H1 (cell line): ENCODE data around the gene GK2. TPM values are rescaled to one million over a fixed set of nuclear protein-coding genes. Genes with fewer than 3 reads are reported as not detected.

ENCODE experiments used
- CTCF ChIA-PET: fragments of 300-600 bp; sonication (Branson Sonifier 250); formaldehyde crosslinking; loops from one replicate; lab custom pipeline; 2021; ENCODE audit not compliant: partially characterized antibody; lab: Charles Lee
- POLR2A ChIA-PET: fragments of 300-600 bp; sonication (Branson Sonifier 250); formaldehyde crosslinking; loops from one replicate; lab custom pipeline; 2021; ENCODE audit warnings: inconsistent platforms; ENCODE audit not compliant: partially characterized antibody; lab: Charles Lee
- DNase-seq, 2 experiments: peaks; one replicate each; pipeline versions ENCODE4 v3.0.0 to v3.0.0-alpha.2; 2010 to 2022; ENCODE audit warnings: low spot score in 2 of 2, low read depth in 1 of 2, mixed read lengths in 1 of 2
- FAIRE-seq: peaks from 2 replicates; lab custom pipeline; 2011; peaks lifted over from hg19 to GRCh38; lab: Jason Lieb, UNC
- H2AFZ ChIP-seq: 2 replicates; pipeline ENCODE4 v1.8.1; 2012; ENCODE audit warnings: low read length, inconsistent platforms
- H2AK5ac ChIP-seq: 2 replicates; pipeline ENCODE4 v1.6.1; 2013; ENCODE audit warnings: low read depth, low read length
- H2BK120ac ChIP-seq: replicated peaks from 2 replicates; pipeline ENCODE3; 2013; ENCODE audit warnings: low read depth, low read length, inconsistent platforms
- H2BK12ac ChIP-seq: 2 replicates; pipeline ENCODE4 v1.6.1; 2013; ENCODE audit warnings: low read depth, low read length
- H2BK15ac ChIP-seq: 2 replicates; pipeline ENCODE4 v1.6.1; 2013; ENCODE audit warnings: low read length
- H2BK20ac ChIP-seq: 2 replicates; pipeline ENCODE4 v1.6.1; 2013; ENCODE audit warnings: low read length
- H2BK5ac ChIP-seq: 2 replicates; pipeline ENCODE4 v1.6.1; 2013; ENCODE audit warnings: low read depth, low read length
- H3K14ac ChIP-seq: 2 replicates; pipeline ENCODE4 v1.6.1; 2013; ENCODE audit warnings: inconsistent platforms; ENCODE audit not compliant: insufficient read length
- H3K18ac ChIP-seq: 2 replicates; pipeline ENCODE4 v1.6.1; 2013; ENCODE audit warnings: low read length; ENCODE audit errors: extremely low read depth
- H3K23ac ChIP-seq: 2 replicates; pipeline ENCODE4 v1.6.1; 2013; ENCODE audit warnings: inconsistent platforms; ENCODE audit not compliant: insufficient read length
- H3K23me2 ChIP-seq: 2 replicates; pipeline ENCODE4 v1.6.1; 2013; ENCODE audit warnings: low read depth, low read length
- H3K27ac ChIP-seq: 2 replicates; pipeline ENCODE4 v1.6.1; 2011; ENCODE audit warnings: low read depth, low read length, inconsistent platforms
- H3K27me3 ChIP-seq, 4 experiments: replicated peaks in 1 of 4; 1 replicate in 1 of 4; 2 replicates in 3 of 4; pipeline versions ENCODE4 v1.6.1 to v1.8.1; 2011 to 2013; ENCODE audit warnings: low read length in 3 of 4, mild to moderate bottlenecking in 3 of 4, inconsistent platforms in 2 of 4, mixed read lengths in 2 of 4, moderate library complexity in 1 of 4; ENCODE audit not compliant: control insufficient read depth in 3 of 4, insufficient read depth in 3 of 4; ENCODE audit errors: extremely low read depth in 1 of 4
- H3K36me3 ChIP-seq, 4 experiments: 2 replicates each; pipeline versions ENCODE4 v1.6.1 to v1.8.1; 2011 to 2013; ENCODE audit warnings: mild to moderate bottlenecking in 4 of 4, low read length in 3 of 4, moderate library complexity in 2 of 4, control low read depth in 1 of 4, inconsistent platforms in 1 of 4; ENCODE audit not compliant: insufficient read depth in 4 of 4, control insufficient read depth in 2 of 4
- H3K4ac ChIP-seq: replicated peaks from 2 replicates; pipeline ENCODE3; 2013; ENCODE audit warnings: low read length, low read depth, mixed read lengths, inconsistent platforms; ENCODE audit not compliant: insufficient read length
- H3K4me1 ChIP-seq, 4 experiments: replicated peaks in 1 of 4; 1 replicate in 1 of 4; 2 replicates in 3 of 4; pipeline versions ENCODE4 v1.6.1 to v1.8.1; 2011 to 2013; ENCODE audit warnings: low read length in 3 of 4, inconsistent platforms in 2 of 4, mixed read lengths in 1 of 4; ENCODE audit not compliant: insufficient read depth in 4 of 4, control insufficient read depth in 3 of 4
- H3K4me2 ChIP-seq, 2 experiments: 2 replicates each; pipeline versions ENCODE4 v1.6.1 to v1.8.1; 2011 to 2013; ENCODE audit warnings: low read depth in 2 of 2, low read length in 2 of 2, control low read depth in 1 of 2, inconsistent platforms in 1 of 2, mild to moderate bottlenecking in 1 of 2; ENCODE audit not compliant: insufficient read depth in 1 of 2
- H3K4me3 ChIP-seq, 4 experiments: fragments of 200-600, 300-600 bp in 1 of 4; sonication (generic), shearing (Covaris generic), sonication (Bioruptor Twin) in 1 of 4; 2 replicates each; pipeline versions ENCODE4 v1.5.1 to v1.8.1; 2011 to 2016; ENCODE audit warnings: low read length in 4 of 4, low read depth in 3 of 4, control low read depth in 2 of 4, inconsistent platforms in 2 of 4, mild to moderate bottlenecking in 2 of 4, mixed read lengths in 1 of 4, moderate library complexity in 1 of 4; ENCODE audit not compliant: insufficient read depth in 2 of 4; ENCODE audit errors: extremely low read depth in 1 of 4
- H3K56ac ChIP-seq: replicated peaks from 2 replicates; pipeline ENCODE3; 2013; ENCODE audit warnings: low read depth, mild to moderate bottlenecking, mixed read lengths, low read length, inconsistent platforms; ENCODE audit not compliant: insufficient read length
- H3K79me1 ChIP-seq: 2 replicates; pipeline ENCODE4 v1.6.1; 2013; ENCODE audit warnings: low read depth, low read length, control low read depth
- H3K79me2 ChIP-seq, 2 experiments: 2 replicates each; pipeline versions ENCODE4 v1.6.1 to v1.8.1; 2012 to 2013; ENCODE audit warnings: low read length in 2 of 2, mild to moderate bottlenecking in 2 of 2, inconsistent platforms in 1 of 2; ENCODE audit not compliant: insufficient read depth in 2 of 2, control insufficient read depth in 1 of 2
- H3K9ac ChIP-seq, 4 experiments: replicated peaks in 1 of 4; 1 replicate in 1 of 4; 2 replicates in 3 of 4; pipeline versions ENCODE4 v1.6.1 to v1.8.1; 2011 to 2013; ENCODE audit warnings: low read depth in 3 of 4, low read length in 3 of 4, control low read depth in 2 of 4, mild to moderate bottlenecking in 2 of 4, moderate library complexity in 2 of 4, inconsistent platforms in 1 of 4; ENCODE audit errors: extremely low read depth in 1 of 4
- H3K9me3 ChIP-seq, 2 experiments: 2 replicates each; pipeline versions ENCODE4 v1.6.1 to v1.8.1; 2012 to 2013; ENCODE audit warnings: mild to moderate bottlenecking in 2 of 2, moderate library complexity in 2 of 2, control low read depth in 1 of 2, inconsistent platforms in 1 of 2, low read depth in 1 of 2, low read length in 1 of 2, mixed read lengths in 1 of 2; ENCODE audit not compliant: insufficient read depth in 2 of 2
- H4K20me1 ChIP-seq, 2 experiments: replicated peaks in 1 of 2; 2 replicates each; pipeline versions ENCODE3 to v1.8.1; 2011 to 2013; ENCODE audit warnings: inconsistent platforms in 2 of 2, low read length in 2 of 2, mild to moderate bottlenecking in 1 of 2; ENCODE audit not compliant: insufficient read depth in 2 of 2, control insufficient read depth in 1 of 2
- H4K5ac ChIP-seq: 2 replicates; pipeline ENCODE4 v1.6.1; 2013; ENCODE audit warnings: low read length, low read depth, mixed read lengths, inconsistent platforms; ENCODE audit not compliant: insufficient read length
- H4K8ac ChIP-seq: 2 replicates; pipeline ENCODE4 v1.8.0; 2013; ENCODE audit warnings: mild to moderate bottlenecking, moderate library complexity, low read length, inconsistent platforms; ENCODE audit not compliant: insufficient read depth; ENCODE audit errors: extremely low read depth
- H4K91ac ChIP-seq: replicated peaks from 2 replicates; pipeline ENCODE3; 2013; ENCODE audit warnings: low read length, mixed read lengths, inconsistent platforms; ENCODE audit not compliant: insufficient read length
- CBX8 ChIP-seq: fragments of 300-800, 300-1000 bp; sonication (generic); IDR thresholded peaks from 2 replicates; pipeline ENCODE4 v1.7.1; 2016; ENCODE audit warnings: low read depth, low read length, borderline replicate concordance
- WGBS, 2 experiments: shearing (Covaris generic) in 1 of 2; methylation state at CpG; one replicate each; pipeline versions ENCODE4 v1.1.6 to v1.1.7; 2013 to 2015; ENCODE audit warnings: low lambda C conversion rate in 2 of 2, mixed read lengths in 2 of 2, inconsistent platforms in 1 of 2, low coverage in 1 of 2, missing lambda C conversion rate in 1 of 2; ENCODE audit not compliant: insufficient replicate concordance in 2 of 2, insufficient coverage in 1 of 2, insufficient read length in 1 of 2; ENCODE audit errors: extremely low coverage in 1 of 2, missing lambda C conversion rate in 1 of 2; 5-methylcytosine and 5-hydroxymethylcytosine counted together
- polyA plus RNA-seq, 7 experiments: library from polyadenylated mRNA; depleted of rRNA in 3 of 7; stranded (reverse) in 5 of 7; unstranded in 2 of 7; fragments of >200 nt in 5 of 7; fragments of 200-250 nt in 2 of 7; gene quantifications; 1 replicate in 5 of 7; 2 replicates in 1 of 7; 4 replicates in 1 of 7; pipeline versions ENCODE4 v1.2.1 to v1.2.3, GENCODE V29; 2011 to 2013; ENCODE audit warnings: missing spikeins in 2 of 7, mixed read lengths in 2 of 7
- total RNA-seq: library from RNA; stranded (reverse); fragmentation: NEBNext Ultra II Directional; extraction: Animal tissue kit (Norgen Biotek cat#: 25700); gene quantifications from 2 replicates; pipeline ENCODE4 v1.2.1, GENCODE V29; 2021

Gene GK2
- total and polyA plus RNA-seq, 2 of the 8 experiments (the other 6 are each of a cell fraction or from before 2014, with no cell fraction given) = not detected

DNA sequence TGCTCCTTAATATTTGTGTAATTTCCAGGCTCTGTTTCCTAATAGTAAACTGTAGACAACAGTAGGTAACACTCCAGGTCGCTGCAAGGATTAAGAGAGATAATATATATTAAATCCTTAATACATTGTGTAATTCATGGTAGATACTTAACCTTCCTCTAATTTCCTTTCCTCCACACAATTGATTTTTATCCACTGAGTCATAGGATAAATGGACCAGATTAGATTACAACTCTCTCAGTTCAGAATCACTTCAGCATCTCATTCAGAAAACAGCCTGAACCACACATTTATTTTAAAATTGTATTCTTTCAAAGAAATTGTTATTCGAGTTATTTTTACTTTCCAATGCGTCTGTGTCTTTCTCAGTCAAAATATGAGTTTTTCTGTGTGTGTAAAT is 17.1 kb downstream of the GK2 start:
- H2BK20ac ChIP-seq = no peak overlapping the region
- no peaks in the 10 kb centered on the region for H3K36me3 ChIP-seq
- H2BK12ac ChIP-seq = no peak overlapping the region
- H3K4me2 ChIP-seq = no peak overlapping the region
- no peak overlapping the region for H4K8ac ChIP-seq
- CTCF ChIA-PET = no interaction called here
- DNase-seq (no peak), FAIRE-seq (no peak)
- no peak overlapping the region for H4K5ac ChIP-seq
- no peak overlapping the region for H3K14ac ChIP-seq
- H3K23ac ChIP-seq = no peak overlapping the region
- no peak overlapping the region for H3K9ac ChIP-seq
- no peak overlapping the region for H2AFZ ChIP-seq
- H3K79me1 ChIP-seq = no peaks in the 10 kb centered on the region
- no peaks in the 10 kb centered on the region for H3K9me3 ChIP-seq
- no peaks in the 10 kb centered on the region for H4K20me1 ChIP-seq
- no peak overlapping the region for H2BK5ac ChIP-seq
- H3K27me3 ChIP-seq = no peaks in the 10 kb centered on the region
- H3K27ac ChIP-seq = no peak overlapping the region
- H3K4ac ChIP-seq = no peak overlapping the region
- WGBS, 2 experiments = 87% methylated on average over 3 of the region's 3 CpGs; no CpG with 5 or more reads in 1 of the 2 experiments
- no peak overlapping the region for H4K91ac ChIP-seq
- POLR2A ChIA-PET = no interaction called here
- H3K4me3 ChIP-seq = no peak overlapping the region
- H3K56ac ChIP-seq = no peak overlapping the region
- no peak overlapping the region for H2AK5ac ChIP-seq
- no peak overlapping the region for H3K18ac ChIP-seq
- no peaks in the 10 kb centered on the region for H3K79me2 ChIP-seq
- H3K4me1 ChIP-seq = no peaks in the 10 kb centered on the region
- no peak overlapping the region for H2BK15ac ChIP-seq
- no peak overlapping the region for H2BK120ac ChIP-seq
- no peaks in the 10 kb centered on the region for H3K23me2 ChIP-seq
- TF ChIP-seq CBX8 = no peak
